ENCODE data around the gene RAB40C. TPM values are rescaled to one million over a fixed set of nuclear protein-coding genes. Genes with fewer than 3 reads are reported as not detected.

RAB40C gene
- total RNA-seq, 1 donor from 2014 or later = 30.6 TPM

- H3K9me3 Mint-ChIP-seq (ENCODE audit: low read depth) = no peaks in the 10 kb centered on the region
- peaks cover 3% of the 10 kb centered on the region for H3K36me3 Mint-ChIP-seq (ENCODE audit: insufficient read depth)
- DNase-seq (ENCODE audit: low spot score, unreplicated experiment) = no peak
- TF ChIP-seq CTCF (IDR thresholded peaks at IDR 0.05; ENCODE audit: unreplicated experiment) = no peak
- no peak overlapping the region for H3K4me3 Mint-ChIP-seq (ENCODE audit: low read depth)
- H3K27me3 Mint-ChIP-seq = no peaks in the 10 kb centered on the region
- H3K4me1 Mint-ChIP-seq (ENCODE audit: low read depth) = peaks cover 17% of the 10 kb centered on the region
- H3K27ac Mint-ChIP-seq = no peak overlapping the region
Measured at GRCh38 chr16:572865-573650, 16.8 kb upstream of the RAB40C start.

GRCh38 chr16:574021-574760 lies 15.7 kb upstream of the RAB40C start:
- TF ChIP-seq CTCF (IDR thresholded peaks at IDR 0.05; ENCODE audit: unreplicated experiment) = no peak
- Mint-ChIP-seq H3K9me3 (ENCODE audit: low read depth) (no peaks in the 10 kb centered on the region), H3K27me3 (no peaks in the 10 kb centered on the region), H3K4me1 (ENCODE audit: low read depth) (peaks cover 15% of the 10 kb centered on the region), H3K27ac (no peak overlapping the region), H3K36me3 (ENCODE audit: insufficient read depth) (peaks cover 3% of the 10 kb centered on the region), H3K4me3 (ENCODE audit: low read depth) (no peak overlapping the region)
- DNase-seq (ENCODE audit: low spot score, unreplicated experiment) = no peak

- DNase-seq (ENCODE audit: low spot score, unreplicated experiment) = no peak
- H3K4me1 Mint-ChIP-seq (ENCODE audit: low read depth) = peaks cover 12% of the 10 kb centered on the region
- peaks cover 3% of the 10 kb centered on the region for H3K36me3 Mint-ChIP-seq (ENCODE audit: insufficient read depth)
- H3K9me3 Mint-ChIP-seq (ENCODE audit: low read depth) = no peaks in the 10 kb centered on the region
- no peak for TF ChIP-seq CTCF (IDR thresholded peaks at IDR 0.05; ENCODE audit: unreplicated experiment)
- H3K27me3 Mint-ChIP-seq = no peaks in the 10 kb centered on the region
- H3K27ac Mint-ChIP-seq = no peak overlapping the region
- H3K4me3 Mint-ChIP-seq (ENCODE audit: low read depth) = no peak overlapping the region
Measured at GRCh38 chr16:575354-576196, 14.3 kb upstream of the RAB40C start.

GRCh38 chr16:576197-576822 lies 13.6 kb upstream of the RAB40C start:
- no peaks in the 10 kb centered on the region for H3K27me3 Mint-ChIP-seq
- H3K27ac Mint-ChIP-seq = no peak overlapping the region
- no peaks in the 10 kb centered on the region for H3K9me3 Mint-ChIP-seq (ENCODE audit: low read depth)
- H3K4me1 Mint-ChIP-seq (ENCODE audit: low read depth) = peaks cover 6% of the 10 kb centered on the region
- H3K4me3 Mint-ChIP-seq (ENCODE audit: low read depth) = no peak overlapping the region
- peaks cover 3% of the 10 kb centered on the region for H3K36me3 Mint-ChIP-seq (ENCODE audit: insufficient read depth)
- no peak for DNase-seq (ENCODE audit: low spot score, unreplicated experiment)
- no peak for TF ChIP-seq CTCF (IDR thresholded peaks at IDR 0.05; ENCODE audit: unreplicated experiment)

GRCh38 chr16:576823-577201 lies 13.1 kb upstream of the RAB40C start:
- DNase-seq (ENCODE audit: low spot score, unreplicated experiment) = no peak
- Mint-ChIP-seq H3K9me3 (ENCODE audit: low read depth) (no peaks in the 10 kb centered on the region), H3K27ac (no peak overlapping the region), H3K36me3 (ENCODE audit: insufficient read depth) (peaks cover 3% of the 10 kb centered on the region), H3K4me1 (ENCODE audit: low read depth) (peaks cover 2% of the 10 kb centered on the region), H3K4me3 (ENCODE audit: low read depth) (no peak overlapping the region), H3K27me3 (no peaks in the 10 kb centered on the region)
- TF ChIP-seq CTCF (IDR thresholded peaks at IDR 0.05; ENCODE audit: unreplicated experiment) = peak; percentile 42

All from progenitor cell of endocrine pancreas (in vitro differentiated cells).